GM12892 (cell line): ENCODE data around the gene YJU2.

ENCODE experiments used
- POLR2A ChIP-seq: IDR thresholded peaks from 2 replicates; pipeline ENCODE4 v1.6.1; 2011; ENCODE audit warnings: low read depth, low read length, control low read depth
- POLR2AphosphoS5 ChIP-seq: IDR thresholded peaks from 2 replicates; pipeline ENCODE4 v1.6.1; 2011; ENCODE audit warnings: low read depth, low read length, control low read depth

- TF ChIP-seq POLR2A (no peak), POLR2AphosphoS5 (no peak)
Observed at GRCh38 chr19:4268816-4269430, 22.0 kb downstream of the YJU2 start.
